Occipital lobe (tissue), 2 donors: ENCODE measurements around the gene KRTAP10-7. TPM values are rescaled to one million over a fixed set of nuclear protein-coding genes. Genes with fewer than 3 reads are reported as not detected.
"Not testable (repeated sequence)": the region's sequence is repeated elsewhere in the genome, so short reads cannot be mapped to it uniquely, and the experiment has no call there.

ENCODE experiments used
- DNase-seq: peaks from one replicate; lab custom pipeline; 2025; lab: John Stamatoyannopoulos, UW
- total RNA-seq: library from RNA; depleted of rRNA; stranded (reverse); fragments of >200 nt; gene quantifications from one replicate; pipeline ENCODE4 v1.2.3, GENCODE V29; 2014

The KRTAP10-7 gene
- total RNA-seq, 1 donor from 2014 or later, result not detected

DNA sequence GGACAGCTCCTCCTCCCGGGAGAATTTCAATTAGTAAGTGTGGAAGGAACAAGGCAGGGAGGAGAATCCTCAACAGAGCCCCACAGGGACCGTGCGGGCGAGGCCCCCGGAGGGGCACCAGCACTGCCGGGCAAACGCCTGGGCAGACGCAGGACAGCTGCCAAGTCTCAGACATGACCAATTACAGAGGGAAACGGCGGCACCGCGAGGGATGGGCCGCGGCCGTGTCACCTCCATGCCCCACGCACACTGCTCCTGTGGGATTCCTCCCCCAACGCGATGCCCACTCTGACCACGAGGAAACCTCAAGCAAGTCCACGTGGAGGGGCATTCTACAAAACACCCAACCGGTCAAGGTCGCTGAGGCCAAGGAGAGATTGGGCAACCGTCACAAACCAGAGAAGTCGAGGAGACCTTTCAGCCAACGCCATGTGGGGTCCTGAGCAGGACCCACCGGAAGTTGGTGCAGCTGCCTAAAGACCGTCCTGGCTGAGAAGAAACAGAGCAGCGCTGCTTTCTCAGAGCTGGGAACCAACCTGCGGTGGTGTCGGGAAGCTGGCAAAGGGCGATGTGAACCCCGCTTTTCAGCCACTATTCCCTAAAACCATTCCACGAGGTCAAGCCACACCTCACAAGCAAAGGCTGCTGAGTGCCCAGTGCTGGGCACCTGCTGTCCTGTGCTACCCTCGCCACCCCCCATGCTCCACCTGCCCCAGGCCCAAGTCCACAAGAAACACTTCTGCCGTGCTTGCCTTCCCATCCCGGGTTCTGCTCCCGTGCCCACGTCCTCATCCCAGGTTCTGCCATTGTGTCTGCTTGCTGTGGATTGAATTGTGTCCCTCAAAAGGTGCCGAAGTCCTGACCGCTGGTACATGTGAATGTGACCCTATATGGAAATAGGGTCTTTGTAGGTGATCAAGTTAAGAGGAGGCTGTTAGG is 28.3 kb upstream of the KRTAP10-7 start:
- DNase-seq, result no peak

DNA sequence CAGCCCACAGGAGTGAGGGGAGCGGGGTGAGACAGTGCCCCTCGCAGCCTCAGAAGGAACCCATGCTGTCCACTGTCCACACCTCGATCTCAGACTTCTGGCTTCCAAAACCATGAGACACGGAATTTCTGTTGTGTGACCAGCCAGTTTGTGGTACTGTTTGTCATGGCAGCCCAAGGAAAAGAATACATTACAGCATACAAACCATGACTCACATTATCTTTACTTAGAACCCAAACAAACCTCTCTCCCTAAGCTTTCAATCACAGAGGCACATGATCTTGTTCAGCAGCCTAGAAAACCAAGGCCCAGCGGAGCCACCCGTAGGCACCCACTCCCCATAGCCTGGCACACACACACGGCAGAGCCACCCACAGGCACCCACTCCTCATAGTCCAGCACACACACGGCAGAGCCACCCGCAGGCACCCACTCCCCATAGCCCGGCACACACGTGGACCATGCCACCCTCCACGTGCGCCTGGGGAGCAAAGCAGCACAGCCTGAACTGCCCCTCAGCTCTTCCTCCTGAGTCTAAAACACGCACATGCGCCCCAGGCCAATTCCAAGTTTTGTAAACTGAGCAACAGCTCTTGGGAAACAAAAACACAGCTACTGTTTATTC is 27.3 kb upstream of the KRTAP10-7 start:
- DNase-seq, result no peak

DNA sequence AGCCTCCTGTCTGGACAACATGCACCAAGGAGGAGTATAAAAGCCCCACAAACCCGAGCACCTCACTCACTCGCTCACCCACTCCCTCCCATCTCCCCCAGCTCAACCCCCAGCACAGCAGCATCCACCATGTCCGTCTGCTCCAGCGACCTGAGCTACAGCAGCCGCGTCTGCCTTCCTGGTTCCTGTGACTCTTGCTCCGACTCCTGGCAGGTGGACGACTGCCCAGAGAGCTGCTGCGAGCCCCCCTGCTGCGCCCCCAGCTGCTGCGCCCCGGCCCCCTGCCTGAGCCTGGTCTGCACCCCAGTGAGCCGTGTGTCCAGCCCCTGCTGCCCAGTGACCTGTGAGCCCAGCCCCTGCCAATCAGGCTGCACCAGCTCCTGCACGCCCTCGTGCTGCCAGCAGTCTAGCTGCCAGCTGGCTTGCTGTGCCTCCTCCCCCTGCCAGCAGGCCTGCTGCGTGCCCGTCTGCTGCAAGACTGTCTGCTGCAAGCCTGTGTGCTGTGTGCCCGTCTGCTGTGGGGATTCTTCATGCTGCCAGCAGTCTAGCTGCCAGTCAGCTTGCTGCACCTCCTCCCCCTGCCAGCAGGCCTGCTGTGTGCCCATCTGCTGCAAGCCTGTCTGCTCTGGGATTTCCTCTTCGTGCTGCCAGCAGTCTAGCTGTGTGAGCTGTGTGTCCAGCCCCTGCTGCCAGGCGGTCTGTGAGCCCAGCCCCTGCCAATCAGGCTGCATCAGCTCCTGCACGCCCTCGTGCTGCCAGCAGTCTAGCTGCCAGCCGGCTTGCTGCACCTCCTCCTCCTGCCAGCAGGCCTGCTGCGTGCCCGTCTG is 26.6 kb upstream of the KRTAP10-7 start, which contains the start of gene KRTAP10-4:
KRTAP10-4 (plus strand) TSS at position 100 of the 827 bp plus-strand sequence; CDS start at position 130, 30 bp downstream.
- DNase-seq, result not testable (repeated sequence)

DNA sequence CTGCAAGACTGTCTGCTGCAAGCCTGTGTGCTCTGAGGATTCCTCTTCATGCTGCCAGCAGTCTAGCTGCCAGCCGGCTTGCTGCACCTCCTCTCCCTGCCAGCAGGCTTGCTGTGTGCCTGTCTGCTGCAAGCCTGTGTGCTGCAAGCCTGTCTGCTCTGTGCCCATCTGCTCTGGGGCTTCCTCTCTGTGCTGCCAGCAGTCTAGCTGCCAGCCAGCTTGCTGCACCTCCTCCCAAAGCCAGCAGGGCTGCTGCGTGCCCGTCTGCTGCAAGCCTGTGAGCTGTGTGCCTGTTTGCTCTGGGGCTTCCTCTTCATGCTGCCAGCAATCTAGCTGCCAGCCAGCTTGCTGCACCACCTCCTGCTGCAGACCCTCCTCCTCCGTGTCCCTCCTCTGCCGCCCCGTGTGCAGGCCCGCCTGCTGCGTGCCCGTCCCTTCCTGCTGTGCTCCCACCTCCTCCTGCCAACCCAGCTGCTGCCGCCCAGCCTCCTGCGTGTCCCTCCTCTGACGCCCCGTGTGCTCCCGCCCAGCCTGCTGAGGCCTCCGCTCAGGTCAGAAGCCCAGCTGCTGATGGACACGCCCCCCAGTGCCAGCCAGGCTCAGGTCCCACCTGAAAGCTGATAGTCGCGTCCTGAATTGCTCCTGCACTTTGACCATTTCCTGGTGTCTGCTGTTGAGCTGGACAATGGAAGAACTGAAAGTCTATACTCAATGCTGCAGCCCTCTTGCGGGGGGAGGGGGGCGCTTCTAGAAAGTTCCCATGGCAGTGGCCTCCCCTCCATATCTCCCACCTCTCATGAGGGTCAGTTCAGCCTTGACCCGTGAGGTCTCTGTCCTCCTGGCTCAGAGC is 25.7 kb upstream of the KRTAP10-7 start:
- no peak for DNase-seq

DNA sequence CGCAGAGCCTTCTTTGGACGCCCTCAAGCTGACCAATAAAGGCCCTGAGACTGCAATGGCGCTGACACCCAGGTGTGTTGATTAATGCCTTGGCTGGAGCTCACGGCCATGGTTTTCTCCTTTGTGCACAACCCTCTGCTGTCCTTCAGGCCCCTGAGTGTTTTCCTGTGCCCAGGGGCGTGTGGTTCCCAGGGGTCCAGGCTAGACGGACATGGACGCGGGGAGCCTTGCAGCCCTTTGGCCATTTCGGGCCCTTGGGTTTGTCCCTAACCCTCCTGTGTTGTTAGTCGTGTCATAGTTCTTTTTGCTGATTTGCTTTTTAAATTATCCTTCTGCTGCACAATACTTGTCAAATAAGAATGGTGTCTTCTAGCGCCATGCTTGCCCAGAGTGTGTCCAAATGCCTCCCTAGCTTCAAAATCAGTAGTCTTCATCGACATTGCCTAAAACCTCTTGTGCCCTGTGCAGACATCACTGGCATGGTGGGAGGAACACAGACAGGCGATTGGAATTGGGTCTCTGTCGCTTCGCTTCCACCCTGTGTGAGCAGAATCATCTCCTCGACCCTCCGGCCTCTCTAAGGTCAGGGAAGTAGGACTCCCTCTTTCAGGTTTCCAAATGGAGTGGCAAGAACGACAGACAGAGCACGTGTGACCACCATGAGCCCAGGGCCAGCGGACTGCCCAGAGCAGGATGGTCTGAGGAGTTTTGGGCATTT is 24.9 kb upstream of the KRTAP10-7 start:
- no peak for DNase-seq

- DNase-seq, result no peak
These were observed 24.4 kb upstream of the KRTAP10-7 start for GRCh38 chr21:44576025-44576420.

- no peak for DNase-seq
These were observed 21.9 kb upstream of the KRTAP10-7 start for GRCh38 chr21:44578371-44579055.

GRCh38 chr21:44579056-44579832 is 21.2 kb upstream of the KRTAP10-7 start:
- no peak for DNase-seq

- DNase-seq, result no peak
These were observed 20.6 kb upstream of the KRTAP10-7 start for GRCh38 chr21:44579833-44580144.

DNA sequence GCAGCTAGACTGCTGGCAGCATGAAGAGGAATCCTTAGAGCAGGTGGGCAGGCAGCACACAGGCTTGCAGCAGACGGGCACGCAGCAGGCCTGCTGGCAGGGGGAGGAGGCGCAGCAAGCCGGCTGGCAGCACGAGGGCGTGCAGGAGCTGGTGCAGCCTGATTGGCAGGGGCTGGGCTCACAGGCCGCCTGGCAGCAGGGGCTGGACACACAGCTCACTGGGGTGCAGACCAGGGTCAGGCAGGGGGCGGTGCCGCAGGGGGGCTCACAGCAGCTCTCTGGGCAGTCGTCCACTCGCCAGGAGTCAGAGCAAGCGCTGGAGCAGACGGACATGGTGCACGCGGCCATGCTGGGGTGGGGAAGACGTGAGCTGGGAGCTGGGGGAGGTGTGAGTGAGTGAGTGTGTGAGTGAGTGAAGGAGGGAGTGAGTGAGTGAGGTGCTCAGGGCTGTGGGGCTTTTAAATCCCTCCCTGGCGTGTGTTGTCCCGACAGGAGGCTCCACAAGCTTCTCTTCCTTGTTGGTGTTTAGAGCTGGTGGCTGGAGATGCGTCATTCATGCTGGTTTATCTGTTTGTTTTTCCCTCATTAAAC is 20.1 kb upstream of the KRTAP10-7 start, which contains the start of gene KRTAP10-5:
KRTAP10-5 (minus strand) TSS at position 374 of the 591 bp plus-strand sequence; CDS start at position 348, 26 bp downstream.
- not testable (repeated sequence) for DNase-seq

GRCh38 chr21:44581158-44581557 is 19.2 kb upstream of the KRTAP10-7 start:
- no peak for DNase-seq

- no peak for DNase-seq
These were observed 18.3 kb upstream of the KRTAP10-7 start for GRCh38 chr21:44582055-44582454.

- no peak for DNase-seq
These were observed 17.2 kb upstream of the KRTAP10-7 start for GRCh38 chr21:44583089-44583799.

DNA sequence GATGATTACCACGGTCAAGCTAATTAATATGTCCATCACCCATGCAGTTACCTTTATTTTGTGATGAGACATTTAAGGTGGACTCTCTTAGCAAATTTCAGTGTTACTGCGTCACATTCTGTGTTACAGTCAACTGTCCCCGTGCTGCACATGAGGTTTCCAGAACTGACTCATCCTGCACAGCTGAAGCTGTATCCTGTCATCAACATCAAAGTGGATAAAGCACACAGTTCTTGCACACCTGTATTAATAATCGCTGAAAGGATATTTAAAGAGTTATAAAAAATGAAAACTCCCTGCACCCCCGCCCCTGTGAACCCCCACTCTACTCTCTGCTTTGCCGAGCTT is 16.6 kb upstream of the KRTAP10-7 start:
- DNase-seq, result no peak

DNA sequence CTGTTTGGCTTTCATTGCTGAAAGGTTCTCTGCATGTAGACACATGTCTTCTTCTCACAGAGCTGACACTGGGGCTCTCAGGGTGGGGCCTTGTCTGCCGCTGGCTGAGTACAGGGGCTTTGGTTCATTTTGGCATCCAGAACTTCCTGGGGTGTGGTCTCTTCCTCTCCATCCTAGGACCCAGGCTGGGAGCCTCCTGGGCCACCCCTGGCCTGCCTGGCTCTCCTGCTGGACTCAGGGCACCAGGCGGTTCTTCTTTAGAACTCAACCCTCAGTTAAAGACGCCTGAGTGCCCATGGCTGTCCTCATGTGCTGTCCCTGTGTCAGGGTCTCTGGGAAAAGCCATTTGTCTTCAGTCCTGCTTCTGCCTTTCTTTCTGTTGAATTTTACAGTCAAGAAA is 14.5 kb upstream of the KRTAP10-7 start:
- DNase-seq, result no peak

DNA sequence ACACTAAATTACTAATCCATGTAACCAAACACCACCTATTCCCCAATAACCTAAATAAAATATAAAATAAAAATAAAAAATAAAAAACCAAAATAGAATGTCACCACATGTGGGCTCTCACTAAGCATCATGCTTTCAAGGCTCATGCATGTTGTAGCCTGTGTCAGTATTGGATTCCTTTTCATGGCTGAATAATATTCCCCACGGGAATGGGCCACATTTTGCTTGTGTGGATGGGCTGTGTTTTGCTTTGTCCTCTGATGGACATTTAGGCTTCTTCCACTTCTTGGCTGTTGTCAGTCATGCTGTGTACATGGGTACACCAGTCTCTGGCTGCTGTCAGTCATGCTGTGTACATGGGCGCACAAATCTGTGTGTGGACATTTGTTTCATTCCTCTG is 11.3 kb upstream of the KRTAP10-7 start:
- DNase-seq, result no peak

DNA sequence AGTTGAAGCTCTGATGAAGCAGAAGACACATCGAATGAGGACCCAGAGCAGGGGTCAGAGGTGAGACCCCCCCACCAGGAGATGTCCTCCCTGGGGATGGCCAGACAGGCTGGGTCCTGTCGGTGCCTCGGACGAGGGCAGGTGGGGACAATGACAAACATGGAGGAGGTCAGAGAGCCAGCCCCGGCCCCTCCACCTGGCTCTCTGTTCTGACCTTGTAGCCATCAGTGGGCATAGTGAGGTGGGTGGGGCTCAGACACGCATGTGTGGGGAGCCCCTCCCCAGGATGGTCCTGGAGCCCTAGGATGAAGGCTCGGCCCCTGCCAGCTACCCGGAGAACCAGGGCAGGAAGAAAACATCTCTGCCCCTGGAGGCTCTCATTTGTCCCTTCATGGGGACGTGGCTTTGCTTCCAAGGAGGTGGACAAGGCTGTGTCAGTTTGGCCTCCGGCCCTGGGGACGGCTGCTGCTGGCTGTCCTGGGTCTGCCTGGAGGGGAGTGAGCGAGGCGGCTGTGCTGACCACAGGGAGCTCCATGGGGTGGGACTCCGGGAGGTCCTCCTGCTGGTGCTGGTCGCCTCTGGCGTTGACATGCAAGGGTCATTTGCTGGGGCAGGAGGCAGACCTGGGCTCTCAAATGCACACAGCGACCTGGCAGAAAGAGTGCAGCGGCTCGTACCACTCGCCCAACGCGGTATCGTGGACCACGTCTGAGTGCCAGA is 10.7 kb upstream of the KRTAP10-7 start:
- DNase-seq, result no peak
